Neural cell (in vitro differentiated cells): Measurements from ENCODE around the gene SAMD4A. TPM values are rescaled to one million over a fixed set of nuclear protein-coding genes. Genes with fewer than 3 reads are reported as not detected.

Source experiments
- H2AFZ ChIP-seq: fragments of 200-600, 300-800 bp; sonication (generic), shearing (Covaris generic); 2 replicates; pipeline ENCODE4 v1.6.0; 2014; ENCODE audit warnings: low read depth, mild to moderate bottlenecking, antibody characterized with exemption, low read length, moderate library complexity
- H3F3A ChIP-seq: fragments of 200-600 bp; shearing (Covaris generic); 2 replicates; pipeline ENCODE4 v1.6.1; 2016; ENCODE audit warnings: mild to moderate bottlenecking, moderate library complexity, mixed read lengths, antibody characterized with exemption, low read length; ENCODE audit not compliant: insufficient read depth, poor library complexity, severe bottlenecking
- H3K27ac ChIP-seq: fragments of 200-600, 300-800 bp; sonication (generic), shearing (Covaris generic); 2 replicates; pipeline ENCODE4 v1.5.1; 2014; ENCODE audit warnings: mild to moderate bottlenecking, low read length, moderate library complexity
- H3K27me3 ChIP-seq: fragments of 300-800, 200-600 bp; sonication (generic), shearing (Covaris generic); 2 replicates; pipeline ENCODE4 v1.6.0; 2014; ENCODE audit warnings: mild to moderate bottlenecking, low read depth, low read length, moderate library complexity; ENCODE audit not compliant: insufficient read depth
- H3K36me3 ChIP-seq: fragments of 300-800, 200-600 bp; sonication (generic), shearing (Covaris generic); 2 replicates; pipeline ENCODE4 v1.5.1; 2014; ENCODE audit warnings: mild to moderate bottlenecking, antibody characterized with exemption, low read length, moderate library complexity; ENCODE audit not compliant: insufficient read depth
- H3K4me2 ChIP-seq: fragments of 300-800, 200-600 bp; sonication (generic), shearing (Covaris generic); 2 replicates; pipeline ENCODE4 v1.6.0; 2014; ENCODE audit warnings: mild to moderate bottlenecking, low read length
- H3K4me3 ChIP-seq: fragments of 300-800, 200-600 bp; sonication (generic), shearing (Covaris generic); 2 replicates; pipeline ENCODE4 v1.5.1; 2014; ENCODE audit warnings: mild to moderate bottlenecking, low read length, moderate library complexity
- H3K79me2 ChIP-seq: fragments of 200-600 bp; shearing (Covaris generic); replicated peaks from 2 replicates; pipeline ENCODE4 v1.6.0; 2014; ENCODE audit warnings: mild to moderate bottlenecking, low read length, moderate library complexity; ENCODE audit not compliant: insufficient read depth
- H3K9ac ChIP-seq: fragments of 300-800, 200-600 bp; sonication (generic), shearing (Covaris generic); 2 replicates; pipeline ENCODE4 v1.6.1; 2016; ENCODE audit warnings: mild to moderate bottlenecking, low read length, mixed read lengths
- H3K9me2 ChIP-seq: fragments of 200-600 bp; shearing (Covaris generic); 2 replicates; pipeline ENCODE4 v1.6.1; 2016; ENCODE audit warnings: mild to moderate bottlenecking, low read length, mixed read lengths; ENCODE audit not compliant: insufficient read depth
- H3K9me3 ChIP-seq: fragments of 200-600, 300-800 bp; sonication (generic), shearing (Covaris generic); 2 replicates; pipeline ENCODE4 v1.6.1; 2016; ENCODE audit warnings: mild to moderate bottlenecking, mixed run types, low read length, moderate library complexity, mixed read lengths
- H4K20me1 ChIP-seq: fragments of 200-600 bp; shearing (Covaris generic); 2 replicates; pipeline ENCODE4 v1.6.1; 2016; ENCODE audit warnings: mild to moderate bottlenecking, mixed run types; ENCODE audit not compliant: insufficient read depth
- EP300 ChIP-seq: fragments of 450-650 bp; conservative IDR thresholded peaks from 2 replicates; pipeline ENCODE4 v1.6.1; 2014; ENCODE audit warnings: antibody characterized with exemption, mild to moderate bottlenecking, moderate library complexity; ENCODE audit not compliant: poor library complexity, severe bottlenecking
- EZH2 ChIP-seq: fragments of 200-600, 300-800 bp; shearing (Covaris generic), sonication (generic); IDR thresholded peaks from 2 replicates; pipeline ENCODE4 v1.6.1; 2014; ENCODE audit warnings: antibody characterized with exemption, low read length, borderline replicate concordance, mild to moderate bottlenecking; ENCODE audit not compliant: insufficient read depth, poor library complexity, severe bottlenecking
- MXI1 ChIP-seq: fragments of 450-650 bp; conservative IDR thresholded peaks from 2 replicates; pipeline ENCODE4 v1.6.1; 2014; ENCODE audit warnings: antibody characterized with exemption, mild to moderate bottlenecking; ENCODE audit not compliant: poor library complexity, severe bottlenecking
- POLR2AphosphoS5 ChIP-seq: IDR thresholded peaks from 2 replicates; pipeline ENCODE4 v1.6.1; 2012
- RAD21 ChIP-seq: fragments of 450-650 bp; conservative IDR thresholded peaks from 2 replicates; pipeline ENCODE4 v1.6.1; 2014; ENCODE audit warnings: antibody characterized with exemption, mild to moderate bottlenecking, moderate library complexity
- SMC3 ChIP-seq: fragments of 450-650 bp; conservative IDR thresholded peaks from 2 replicates; pipeline ENCODE4 v1.6.1; 2014; ENCODE audit warnings: antibody characterized with exemption, mild to moderate bottlenecking, moderate library complexity; ENCODE audit not compliant: poor library complexity
- TAF1 ChIP-seq: IDR thresholded peaks from 2 replicates; pipeline ENCODE4 v1.6.1; 2012; ENCODE audit warnings: low read depth
- polyA plus RNA-seq: library from polyadenylated mRNA; depleted of rRNA; stranded (reverse); fragments of >200 nt; gene quantifications from 2 replicates; pipeline ENCODE4 v1.2.3, GENCODE V29; 2014
- TF ChIP-seq, protein P1 (sequence below): fragments of 450-650 bp; IDR thresholded peaks from 2 replicates; pipeline ENCODE4 v1.5.1; 2014; ENCODE audit warnings: antibody characterized with exemption, mild to moderate bottlenecking, moderate library complexity; ENCODE audit not compliant: poor library complexity, severe bottlenecking
- TF ChIP-seq, protein P2 (sequence below): IDR thresholded peaks from 2 replicates; pipeline ENCODE4 v1.6.1; 2012; ENCODE audit warnings: borderline replicate concordance

The SAMD4A gene
- polyA plus RNA-seq, 1 donor from 2014 or later = 1.0 TPM

DNA sequence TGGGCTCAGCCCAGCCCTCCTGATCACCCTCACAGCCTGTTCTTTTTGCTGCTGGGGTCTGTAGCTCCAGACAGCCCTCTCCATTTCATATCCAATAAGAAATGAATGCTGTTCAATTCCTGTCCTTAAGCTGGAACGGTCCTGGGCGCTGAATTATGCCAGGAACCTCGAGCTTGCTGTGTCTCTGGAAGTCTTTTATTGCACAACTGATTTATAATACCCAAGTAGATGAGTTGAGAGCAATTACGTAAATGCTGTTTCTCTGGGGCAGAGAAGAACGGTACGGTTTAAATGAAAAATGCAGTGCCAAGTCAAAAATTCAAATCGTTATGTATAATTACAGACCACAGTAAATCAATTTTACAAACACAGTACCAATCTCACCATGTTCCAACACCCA, 161.0 kb downstream of the SAMD4A start:
- no peaks in the 10 kb centered on the region for H3K27me3 ChIP-seq
- H2AFZ ChIP-seq = no peak overlapping the region
- no peak overlapping the region for H3K27ac ChIP-seq
- H3K4me3 ChIP-seq = no peak overlapping the region
- H3K4me2 ChIP-seq = no peak overlapping the region
- H3K79me2 ChIP-seq = no peaks in the 10 kb centered on the region
- TF ChIP-seq SMC3 = no peak
- TF ChIP-seq, protein P1, sequence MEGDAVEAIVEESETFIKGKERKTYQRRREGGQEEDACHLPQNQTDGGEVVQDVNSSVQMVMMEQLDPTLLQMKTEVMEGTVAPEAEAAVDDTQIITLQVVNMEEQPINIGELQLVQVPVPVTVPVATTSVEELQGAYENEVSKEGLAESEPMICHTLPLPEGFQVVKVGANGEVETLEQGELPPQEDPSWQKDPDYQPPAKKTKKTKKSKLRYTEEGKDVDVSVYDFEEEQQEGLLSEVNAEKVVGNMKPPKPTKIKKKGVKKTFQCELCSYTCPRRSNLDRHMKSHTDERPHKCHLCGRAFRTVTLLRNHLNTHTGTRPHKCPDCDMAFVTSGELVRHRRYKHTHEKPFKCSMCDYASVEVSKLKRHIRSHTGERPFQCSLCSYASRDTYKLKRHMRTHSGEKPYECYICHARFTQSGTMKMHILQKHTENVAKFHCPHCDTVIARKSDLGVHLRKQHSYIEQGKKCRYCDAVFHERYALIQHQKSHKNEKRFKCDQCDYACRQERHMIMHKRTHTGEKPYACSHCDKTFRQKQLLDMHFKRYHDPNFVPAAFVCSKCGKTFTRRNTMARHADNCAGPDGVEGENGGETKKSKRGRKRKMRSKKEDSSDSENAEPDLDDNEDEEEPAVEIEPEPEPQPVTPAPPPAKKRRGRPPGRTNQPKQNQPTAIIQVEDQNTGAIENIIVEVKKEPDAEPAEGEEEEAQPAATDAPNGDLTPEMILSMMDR = no peak
- TF ChIP-seq, protein P2, sequence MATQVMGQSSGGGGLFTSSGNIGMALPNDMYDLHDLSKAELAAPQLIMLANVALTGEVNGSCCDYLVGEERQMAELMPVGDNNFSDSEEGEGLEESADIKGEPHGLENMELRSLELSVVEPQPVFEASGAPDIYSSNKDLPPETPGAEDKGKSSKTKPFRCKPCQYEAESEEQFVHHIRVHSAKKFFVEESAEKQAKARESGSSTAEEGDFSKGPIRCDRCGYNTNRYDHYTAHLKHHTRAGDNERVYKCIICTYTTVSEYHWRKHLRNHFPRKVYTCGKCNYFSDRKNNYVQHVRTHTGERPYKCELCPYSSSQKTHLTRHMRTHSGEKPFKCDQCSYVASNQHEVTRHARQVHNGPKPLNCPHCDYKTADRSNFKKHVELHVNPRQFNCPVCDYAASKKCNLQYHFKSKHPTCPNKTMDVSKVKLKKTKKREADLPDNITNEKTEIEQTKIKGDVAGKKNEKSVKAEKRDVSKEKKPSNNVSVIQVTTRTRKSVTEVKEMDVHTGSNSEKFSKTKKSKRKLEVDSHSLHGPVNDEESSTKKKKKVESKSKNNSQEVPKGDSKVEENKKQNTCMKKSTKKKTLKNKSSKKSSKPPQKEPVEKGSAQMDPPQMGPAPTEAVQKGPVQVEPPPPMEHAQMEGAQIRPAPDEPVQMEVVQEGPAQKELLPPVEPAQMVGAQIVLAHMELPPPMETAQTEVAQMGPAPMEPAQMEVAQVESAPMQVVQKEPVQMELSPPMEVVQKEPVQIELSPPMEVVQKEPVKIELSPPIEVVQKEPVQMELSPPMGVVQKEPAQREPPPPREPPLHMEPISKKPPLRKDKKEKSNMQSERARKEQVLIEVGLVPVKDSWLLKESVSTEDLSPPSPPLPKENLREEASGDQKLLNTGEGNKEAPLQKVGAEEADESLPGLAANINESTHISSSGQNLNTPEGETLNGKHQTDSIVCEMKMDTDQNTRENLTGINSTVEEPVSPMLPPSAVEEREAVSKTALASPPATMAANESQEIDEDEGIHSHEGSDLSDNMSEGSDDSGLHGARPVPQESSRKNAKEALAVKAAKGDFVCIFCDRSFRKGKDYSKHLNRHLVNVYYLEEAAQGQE = no peak
- no peak for TF ChIP-seq EP300
- no peak for TF ChIP-seq POLR2AphosphoS5
- no peak for TF ChIP-seq MXI1
- TF ChIP-seq RAD21 = no peak
- no peak for TF ChIP-seq TAF1
- no peak for TF ChIP-seq EZH2
- H3K9ac ChIP-seq = no peak overlapping the region
- H3F3A ChIP-seq = no peaks in the 10 kb centered on the region
- H3K9me3 ChIP-seq = no peaks in the 10 kb centered on the region
- no peaks in the 10 kb centered on the region for H3K36me3 ChIP-seq
- H3K9me2 ChIP-seq = no peaks in the 10 kb centered on the region
- H4K20me1 ChIP-seq = no peaks in the 10 kb centered on the region

DNA sequence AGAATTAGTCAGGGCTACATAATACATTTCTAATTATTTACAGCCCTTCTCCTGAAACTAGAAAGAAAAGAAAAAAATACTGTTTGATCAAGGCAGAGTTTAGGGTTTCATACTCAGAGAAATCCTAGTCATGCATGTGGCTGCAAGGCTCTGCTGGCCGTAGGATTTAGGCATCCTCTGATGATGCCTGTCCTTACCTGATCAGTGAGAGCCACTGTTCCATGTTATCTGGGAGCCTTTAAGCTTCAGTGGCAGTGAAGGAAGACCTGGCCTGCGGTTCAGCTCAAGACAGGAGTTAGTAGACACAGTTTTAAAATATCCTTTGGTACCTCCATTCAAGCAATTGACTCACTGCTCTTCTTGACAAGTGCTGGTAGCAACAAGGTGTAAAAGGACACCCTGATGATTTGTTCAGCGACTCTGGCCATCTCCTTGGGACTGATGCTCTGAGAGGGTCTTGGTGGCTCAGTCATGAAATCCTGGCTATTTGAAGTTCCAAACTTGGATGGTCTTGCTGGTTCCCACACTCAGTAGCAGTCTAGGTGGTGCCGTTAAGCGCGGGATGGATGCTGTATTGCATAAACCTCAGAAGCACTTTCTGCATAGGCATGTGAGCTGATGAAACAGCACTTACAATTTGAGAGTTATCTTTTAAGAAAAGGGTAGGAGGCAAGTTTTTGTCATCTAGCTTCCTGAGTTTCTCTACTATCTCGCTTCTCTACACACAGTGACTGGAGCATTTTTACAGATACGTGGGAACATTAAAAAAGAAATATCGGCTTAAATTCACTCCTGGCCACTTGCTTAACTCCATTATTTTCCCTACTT, 162.0 kb downstream of the SAMD4A start:
- Histone ChIP-seq H4K20me1 (no peaks in the 10 kb centered on the region), H3K36me3 (no peaks in the 10 kb centered on the region), H3K27ac (no peak overlapping the region), H3K9ac (no peak overlapping the region), H3F3A (no peaks in the 10 kb centered on the region), H3K27me3 (no peaks in the 10 kb centered on the region), H3K4me2 (no peak overlapping the region), H2AFZ (no peak overlapping the region), H3K4me3 (no peak overlapping the region), H3K9me2 (no peaks in the 10 kb centered on the region), H3K9me3 (no peaks in the 10 kb centered on the region), H3K79me2 (no peaks in the 10 kb centered on the region)
- TF ChIP-seq TAF1 (no peak), RAD21 (no peak), POLR2AphosphoS5 (no peak), MXI1 (no peak), EZH2 (no peak), EP300 (no peak), SMC3 (no peak)
- TF ChIP-seq, protein P2 = no peak
- TF ChIP-seq, protein P1 = no peak
